Activated naive CD8-positive, alpha-beta T cell treated with anti-CD3 and anti-CD28 coated beads, Interleukin-2, amount 10 ng/mL, durations not matched to agents 7 days and 5 days (primary cell): ENCODE results near the gene SZRD1. TPM values are rescaled to one million over a fixed set of nuclear protein-coding genes. Genes with fewer than 3 reads are reported as not detected.
"Not testable (repeated sequence)": the region's sequence is repeated elsewhere in the genome, so short reads cannot be mapped to it uniquely, and the experiment has no call there.

ENCODE experiments used
- ATAC-seq: fragments of 150-1000 bp; cut with Tn5 transposase; one replicate; pipeline ENCODE4 v1.10.0; 2021; ENCODE audit warnings: low read depth, moderate library complexity
- POLR2A ChIA-PET: fragments of 350-600 bp; sonication (Branson Sonifier 250); formaldehyde crosslinking; loops from one replicate; lab custom pipeline; 2021; ENCODE audit warnings: antibody characterized with exemption; lab: Charles Lee
- DNase-seq: peaks from one replicate; pipeline ENCODE4 v3.0.0; 2021
- H3K27ac Mint-ChIP-seq: one replicate; pipeline ENCODE4 v1.8.0; 2022; ENCODE audit warnings: mild to moderate bottlenecking, mixed read lengths
- H3K27me3 Mint-ChIP-seq: one replicate; pipeline ENCODE4 v1.8.0; 2022; ENCODE audit warnings: mild to moderate bottlenecking, moderate library complexity, mixed read lengths
- H3K36me3 Mint-ChIP-seq: one replicate; pipeline ENCODE4 v1.8.0; 2021; ENCODE audit warnings: mild to moderate bottlenecking, mixed read lengths
- H3K4me1 Mint-ChIP-seq: one replicate; pipeline ENCODE4 v1.8.0; 2021; ENCODE audit warnings: mixed read lengths
- H3K4me3 Mint-ChIP-seq: one replicate; pipeline ENCODE4 v1.8.0; 2022; ENCODE audit warnings: mild to moderate bottlenecking, moderate library complexity, mixed read lengths
- H3K9me3 Mint-ChIP-seq: one replicate; pipeline ENCODE4 v1.8.0; 2021; ENCODE audit warnings: mixed read lengths
- total RNA-seq, 2 experiments: library from RNA; stranded (reverse); gene quantifications; one replicate each; pipeline ENCODE4 v1.2.3, GENCODE V29; 2021

SZRD1 gene
- total RNA-seq, 2 experiments from 2014 or later = 126 to 147 TPM

- peak overlapping the region; percentile 98 for H3K4me3 Mint-ChIP-seq
- no peak for DNase-seq
Observed at GRCh38 chr1:16351456-16351993, 15.5 kb upstream of the SZRD1 start.

DNA sequence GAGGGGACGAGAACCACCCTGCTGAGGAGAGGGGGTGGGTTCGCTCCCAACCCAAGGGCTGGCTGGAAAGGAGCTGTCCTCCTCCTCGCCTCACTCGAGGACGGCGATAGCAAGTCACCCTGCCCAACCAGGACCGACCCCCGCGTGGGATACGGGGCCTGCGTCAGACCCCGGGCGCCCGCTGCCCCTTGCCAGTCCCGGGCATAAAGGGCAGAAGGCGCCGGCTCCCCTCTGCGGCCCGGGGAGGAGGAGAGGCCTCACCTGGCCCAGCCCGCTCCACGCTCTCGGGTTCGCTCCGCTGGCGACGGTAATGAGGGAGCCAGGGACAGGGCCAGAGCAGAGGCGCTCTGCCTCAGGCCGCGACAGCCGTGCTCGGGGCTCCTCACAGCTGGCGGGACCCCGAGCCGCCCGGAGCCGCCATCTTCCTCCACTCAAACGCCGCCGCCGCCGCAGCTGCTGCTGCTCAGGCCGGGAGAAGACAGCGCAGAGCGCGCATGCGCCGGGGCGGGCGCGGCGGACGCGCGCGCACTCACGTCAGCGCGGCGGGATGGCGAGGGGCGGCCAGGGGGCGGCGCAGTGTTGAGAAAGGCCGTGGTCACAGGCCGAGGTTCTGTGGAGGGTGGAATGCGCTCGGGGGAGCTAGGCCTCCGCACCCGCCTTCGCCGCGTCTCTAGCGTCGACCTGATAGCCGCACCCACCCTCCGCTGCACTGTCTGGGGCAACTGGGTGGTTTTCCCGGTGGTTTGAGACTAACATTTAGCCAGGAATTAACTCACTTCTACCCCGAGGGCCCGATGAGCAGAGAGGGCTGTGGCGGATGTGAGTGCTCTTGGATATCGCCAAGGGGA, 14.8 kb upstream of the SZRD1 start, which contains the start of gene FBXO42:
Gene FBXO42, minus strand, starts transcription at position 487 of the 848 bp plus-strand sequence. CDS start 37,062 bp downstream, outside the sequence.
- Mint-ChIP-seq H3K27ac (peak within 1 kb of the TSS; percentile 94), H3K4me3 (peak within 1 kb of the TSS; percentile 98), H3K27me3 (no peaks in the 10 kb centered on the region), H3K9me3 (no peaks in the 10 kb centered on the region), H3K4me1 (peaks cover 26% of the 10 kb centered on the region), H3K36me3 (peaks cover 5% of the 10 kb centered on the region)
- POLR2A ChIA-PET = interaction anchor here (0.6 to 2.6 kb wide), 12 partner anchors 10 to 553 kb away, joined by 3 to 27 read pairs (median 4); partner anchors contain the start of genes NECAP2 and SZRD1
- peak; percentile 96 for ATAC-seq
- DNase-seq = peak; percentile 98

More at GRCh38 chr1:16351456-16351993, 15.5 kb upstream of the SZRD1 start:
- peak overlapping the region; percentile 94 for H3K27ac Mint-ChIP-seq
- peaks cover 26% of the 10 kb centered on the region for H3K4me1 Mint-ChIP-seq
- no peak for ATAC-seq
- POLR2A ChIA-PET = interaction anchor here (0.6 to 2.6 kb wide), 12 partner anchors 10 to 553 kb away, joined by 3 to 27 read pairs (median 4); partner anchors contain the start of genes NECAP2 and SZRD1
- no peaks in the 10 kb centered on the region for H3K9me3 Mint-ChIP-seq
- H3K27me3 Mint-ChIP-seq = no peaks in the 10 kb centered on the region
- peaks cover 5% of the 10 kb centered on the region for H3K36me3 Mint-ChIP-seq

- peak overlapping the region; percentile 98 for H3K4me3 Mint-ChIP-seq
- ATAC-seq (no peak), DNase-seq (no peak)
- peaks cover 5% of the 10 kb centered on the region for H3K36me3 Mint-ChIP-seq
- no peaks in the 10 kb centered on the region for H3K9me3 Mint-ChIP-seq
- POLR2A ChIA-PET = interaction anchor here (1.1 to 2.6 kb wide), 8 partner anchors 9 to 552 kb away, joined by 3 to 27 read pairs (median 6); partner anchors contain the start of gene SZRD1
- H3K27ac Mint-ChIP-seq = peak overlapping the region; percentile 94
- H3K27me3 Mint-ChIP-seq = no peaks in the 10 kb centered on the region
- H3K4me1 Mint-ChIP-seq = peaks cover 26% of the 10 kb centered on the region
Observed at GRCh38 chr1:16352842-16353535, 14.1 kb upstream of the SZRD1 start.

GRCh38 chr1:16354619-16355018, 12.4 kb upstream of the SZRD1 start:
- ATAC-seq (no peak), DNase-seq (no peak)
- POLR2A ChIA-PET = interaction anchor here (0.6 kb wide), 1 partner anchor 87 kb away, joined by 3 read pairs; no protein-coding TSS in a partner anchor
- H3K9me3 Mint-ChIP-seq = no peaks in the 10 kb centered on the region
- no peak overlapping the region for H3K27ac Mint-ChIP-seq
- H3K27me3 Mint-ChIP-seq = no peaks in the 10 kb centered on the region
- H3K4me3 Mint-ChIP-seq = no peak overlapping the region
- H3K4me1 Mint-ChIP-seq = peaks cover 20% of the 10 kb centered on the region
- peaks cover 5% of the 10 kb centered on the region for H3K36me3 Mint-ChIP-seq

GRCh38 chr1:16356867-16357266, 10.2 kb upstream of the SZRD1 start:
- POLR2A ChIA-PET = no interaction called here
- Mint-ChIP-seq H3K27me3 (no peaks in the 10 kb centered on the region), H3K36me3 (no peaks in the 10 kb centered on the region)

DNA sequence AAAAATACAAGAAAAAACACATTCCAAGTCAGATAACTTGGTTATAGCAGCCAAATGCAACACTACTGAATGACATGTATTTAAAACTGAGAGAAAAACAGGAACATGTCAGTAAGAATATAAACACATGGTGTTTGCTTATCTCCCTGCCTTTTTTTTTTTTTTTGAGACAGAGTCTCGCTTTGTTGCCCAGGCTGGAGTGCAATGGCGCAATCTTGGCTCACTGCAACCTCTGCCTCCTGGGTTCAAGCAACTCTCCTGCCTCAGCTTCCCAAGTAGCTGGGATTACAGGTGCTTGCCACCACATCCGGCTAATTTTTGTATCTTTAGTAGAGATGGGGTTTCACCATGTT, 1.9 kb upstream of the SZRD1 start:
- H3K36me3 Mint-ChIP-seq, ATAC-seq, H3K27me3 Mint-ChIP-seq, H3K9me3 Mint-ChIP-seq, H3K4me3 Mint-ChIP-seq, H3K27ac Mint-ChIP-seq, DNase-seq: not testable (repeated sequence)
- POLR2A ChIA-PET = interaction anchor here (0.6 to 4.1 kb wide), 4 partner anchors 12 to 148 kb away, joined by 4 to 27 read pairs (median 11); partner anchors contain the start of gene FBXO42
- H3K4me1 Mint-ChIP-seq = peaks cover 19% of the 10 kb centered on the region

More at GRCh38 chr1:16356867-16357266, 10.2 kb upstream of the SZRD1 start:
- no peaks in the 10 kb centered on the region for H3K9me3 Mint-ChIP-seq
- DNase-seq (no peak), ATAC-seq (no peak)
- H3K4me1 Mint-ChIP-seq = peaks cover 11% of the 10 kb centered on the region
- H3K4me3 Mint-ChIP-seq = no peak overlapping the region
- no peak overlapping the region for H3K27ac Mint-ChIP-seq

DNA sequence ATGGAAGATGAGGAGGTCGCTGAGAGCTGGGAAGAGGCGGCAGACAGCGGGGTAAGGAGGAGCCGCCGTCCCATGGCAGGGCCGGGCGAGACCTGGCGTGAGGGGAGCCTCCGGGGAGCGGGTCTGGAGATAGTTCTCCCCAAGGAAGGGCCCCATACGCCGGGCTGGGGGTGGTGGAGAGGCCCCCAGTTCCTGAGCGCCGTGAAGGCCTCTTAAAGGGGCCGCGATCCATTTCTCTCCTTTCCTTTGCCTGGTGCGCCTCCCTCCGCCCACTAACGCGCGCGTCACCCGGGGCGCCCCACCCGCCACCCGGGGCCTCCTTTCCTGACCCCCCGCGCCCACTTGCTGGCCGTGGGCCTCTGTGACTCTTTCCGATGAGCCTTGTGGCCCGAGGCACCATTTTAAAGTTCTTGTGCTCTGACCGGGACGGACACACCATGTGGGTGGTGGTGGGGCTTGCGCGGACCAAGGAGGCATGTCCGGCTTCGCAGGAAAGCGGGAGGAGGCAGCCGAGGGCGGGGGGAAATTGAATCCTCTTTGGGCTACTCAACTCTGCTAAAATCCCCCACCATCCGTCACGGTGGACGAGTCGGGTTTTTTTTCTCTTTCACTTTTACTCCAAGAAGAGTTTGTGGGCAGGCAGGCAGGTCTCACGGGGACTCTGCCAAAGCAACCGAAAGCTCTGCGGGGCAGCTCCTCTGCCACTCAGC, 371 bp downstream of the SZRD1 start:
- Mint-ChIP-seq H3K36me3 (peaks cover 10% of the 10 kb centered on the region), H3K4me1 (peaks cover 36% of the 10 kb centered on the region)

GRCh38 chr1:16367968-16368890, 1.2 kb downstream of the SZRD1 start:
- no peak for ATAC-seq
- peaks cover 16% of the 10 kb centered on the region for H3K36me3 Mint-ChIP-seq
- peak overlapping the region; percentile 100 for H3K27ac Mint-ChIP-seq
- POLR2A ChIA-PET = interaction anchor here (0.9 to 4.1 kb wide), 14 partner anchors 8 to 145 kb away, joined by 3 to 20 read pairs (median 6); partner anchors contain the start of genes FBXO42 and NECAP2
- no peaks in the 10 kb centered on the region for H3K9me3 Mint-ChIP-seq
- no peak for DNase-seq
- no peaks in the 10 kb centered on the region for H3K27me3 Mint-ChIP-seq
- H3K4me3 Mint-ChIP-seq = peak overlapping the region; percentile 97
- peaks cover 42% of the 10 kb centered on the region for H3K4me1 Mint-ChIP-seq

More for the DNA sequence above, 371 bp downstream of the SZRD1 start:
- H3K27ac Mint-ChIP-seq = peak overlapping the region; percentile 100
- H3K4me3 Mint-ChIP-seq = peak overlapping the region; percentile 97
- no peaks in the 10 kb centered on the region for H3K9me3 Mint-ChIP-seq
- DNase-seq (peak; percentile 91), ATAC-seq (peak; percentile 69)
- H3K27me3 Mint-ChIP-seq = no peaks in the 10 kb centered on the region
- POLR2A ChIA-PET = interaction anchor here (0.9 to 4.1 kb wide), 13 partner anchors 9 to 146 kb away, joined by 3 to 20 read pairs (median 6); partner anchors contain the start of genes FBXO42 and NECAP2

- Mint-ChIP-seq H3K27me3 (no peaks in the 10 kb centered on the region), H3K27ac (no peak overlapping the region), H3K9me3 (no peaks in the 10 kb centered on the region), H3K4me1 (peaks cover 45% of the 10 kb centered on the region), H3K4me3 (peak overlapping the region; percentile 97), H3K36me3 (peaks cover 16% of the 10 kb centered on the region)
- DNase-seq = no peak
- POLR2A ChIA-PET = no interaction called here
- ATAC-seq = no peak
Observed at GRCh38 chr1:16369821-16370220, 2.8 kb downstream of the SZRD1 start.

DNA sequence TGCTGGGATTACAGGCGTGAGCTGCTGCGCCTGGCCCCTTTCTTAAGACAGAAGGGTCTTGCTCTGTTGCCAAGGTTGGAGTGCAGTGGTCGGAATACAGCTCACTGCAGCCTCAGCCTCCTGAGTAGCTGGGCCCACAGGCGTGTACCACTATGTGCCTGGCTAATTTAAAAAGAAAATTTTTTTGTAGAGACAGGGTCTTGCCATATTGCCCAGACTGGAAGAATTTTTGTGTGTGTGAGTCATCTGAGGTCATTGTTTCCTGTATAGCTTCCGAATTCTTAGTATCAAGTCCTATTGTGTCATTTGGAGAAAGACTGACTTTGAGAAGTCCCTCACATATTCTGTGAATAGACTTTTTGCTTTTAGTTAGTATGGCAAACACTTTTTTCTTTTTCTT, 4.7 kb downstream of the SZRD1 start:
- peak; percentile 4 for ATAC-seq
- H3K27ac Mint-ChIP-seq = peak overlapping the region; percentile 71
- DNase-seq = no peak

GRCh38 chr1:16372535-16373285, 5.7 kb downstream of the SZRD1 start:
- Mint-ChIP-seq H3K4me3 (peak overlapping the region; percentile 76), H3K9me3 (no peaks in the 10 kb centered on the region), H3K4me1 (peaks cover 62% of the 10 kb centered on the region), H3K36me3 (peaks cover 16% of the 10 kb centered on the region), H3K27me3 (no peaks in the 10 kb centered on the region), H3K27ac (peak overlapping the region; percentile 71)
- POLR2A ChIA-PET = interaction anchor here (0.6 to 3.9 kb wide), 6 partner anchors 11 to 68 kb away, joined by 3 to 13 read pairs (median 6); partner anchors contain the start of genes FBXO42 and NECAP2
- no peak for ATAC-seq
- DNase-seq = no peak

More for the DNA sequence above, 4.7 kb downstream of the SZRD1 start:
- Mint-ChIP-seq H3K27me3 (no peaks in the 10 kb centered on the region), H3K4me1 (peaks cover 56% of the 10 kb centered on the region), H3K4me3 (peak overlapping the region; percentile 76), H3K9me3 (no peaks in the 10 kb centered on the region), H3K36me3 (peaks cover 16% of the 10 kb centered on the region)
- POLR2A ChIA-PET = interaction anchor here (0.9 to 3.9 kb wide), 5 partner anchors 15 to 142 kb away, joined by 3 to 13 read pairs (median 5); partner anchors contain the start of genes FBXO42 and NECAP2
